LNCaP clone FGC (cell line): ENCODE measurements around the gene VGF.

Experiments
- DNase-seq: peaks from one replicate; pipeline ENCODE4 v3.0.0-alpha.2; 2011; ENCODE audit warnings: low read depth
- H3K4me3 ChIP-seq: 2 replicates; pipeline ENCODE4 v1.5.1; 2011; ENCODE audit warnings: mild to moderate bottlenecking, low read depth, low read length, control low read depth
- TF ChIP-seq, protein P1 (sequence below): IDR thresholded peaks from 2 replicates; pipeline ENCODE4 v1.5.1; 2012; ENCODE audit warnings: mild to moderate bottlenecking; ENCODE audit not compliant: control insufficient read depth, insufficient read depth; ENCODE audit errors: extremely low read depth

VGF gene

DNA sequence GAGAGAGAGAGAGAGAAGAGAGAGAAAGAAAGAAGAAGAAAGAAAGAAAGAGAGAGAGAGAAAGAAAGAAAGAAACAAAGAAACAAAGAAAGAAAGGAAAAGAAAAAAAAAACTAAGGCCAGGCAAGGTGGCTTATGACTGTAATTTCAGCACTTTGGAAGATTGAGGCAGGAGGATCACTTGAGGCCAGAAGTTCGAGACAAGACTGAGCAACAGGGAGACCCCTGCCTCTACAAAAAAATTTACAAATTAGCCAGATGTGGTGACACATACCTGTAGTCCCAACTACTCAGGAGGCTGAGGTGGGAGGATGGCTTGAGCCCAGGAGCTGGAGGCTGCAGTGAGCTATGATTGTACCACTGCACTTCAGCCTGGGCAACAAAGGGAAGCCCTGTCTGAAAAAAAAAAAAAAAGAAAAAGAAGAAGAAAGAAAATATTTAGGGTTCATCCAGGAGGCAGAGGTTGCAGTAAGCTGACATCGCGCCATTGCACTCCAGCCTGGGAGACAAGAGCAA, 35.7 kb downstream of the VGF start:
- no peak overlapping the region for H3K4me3 ChIP-seq
- no peak for DNase-seq
- TF ChIP-seq, protein P1, sequence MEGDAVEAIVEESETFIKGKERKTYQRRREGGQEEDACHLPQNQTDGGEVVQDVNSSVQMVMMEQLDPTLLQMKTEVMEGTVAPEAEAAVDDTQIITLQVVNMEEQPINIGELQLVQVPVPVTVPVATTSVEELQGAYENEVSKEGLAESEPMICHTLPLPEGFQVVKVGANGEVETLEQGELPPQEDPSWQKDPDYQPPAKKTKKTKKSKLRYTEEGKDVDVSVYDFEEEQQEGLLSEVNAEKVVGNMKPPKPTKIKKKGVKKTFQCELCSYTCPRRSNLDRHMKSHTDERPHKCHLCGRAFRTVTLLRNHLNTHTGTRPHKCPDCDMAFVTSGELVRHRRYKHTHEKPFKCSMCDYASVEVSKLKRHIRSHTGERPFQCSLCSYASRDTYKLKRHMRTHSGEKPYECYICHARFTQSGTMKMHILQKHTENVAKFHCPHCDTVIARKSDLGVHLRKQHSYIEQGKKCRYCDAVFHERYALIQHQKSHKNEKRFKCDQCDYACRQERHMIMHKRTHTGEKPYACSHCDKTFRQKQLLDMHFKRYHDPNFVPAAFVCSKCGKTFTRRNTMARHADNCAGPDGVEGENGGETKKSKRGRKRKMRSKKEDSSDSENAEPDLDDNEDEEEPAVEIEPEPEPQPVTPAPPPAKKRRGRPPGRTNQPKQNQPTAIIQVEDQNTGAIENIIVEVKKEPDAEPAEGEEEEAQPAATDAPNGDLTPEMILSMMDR, result no peak

DNA sequence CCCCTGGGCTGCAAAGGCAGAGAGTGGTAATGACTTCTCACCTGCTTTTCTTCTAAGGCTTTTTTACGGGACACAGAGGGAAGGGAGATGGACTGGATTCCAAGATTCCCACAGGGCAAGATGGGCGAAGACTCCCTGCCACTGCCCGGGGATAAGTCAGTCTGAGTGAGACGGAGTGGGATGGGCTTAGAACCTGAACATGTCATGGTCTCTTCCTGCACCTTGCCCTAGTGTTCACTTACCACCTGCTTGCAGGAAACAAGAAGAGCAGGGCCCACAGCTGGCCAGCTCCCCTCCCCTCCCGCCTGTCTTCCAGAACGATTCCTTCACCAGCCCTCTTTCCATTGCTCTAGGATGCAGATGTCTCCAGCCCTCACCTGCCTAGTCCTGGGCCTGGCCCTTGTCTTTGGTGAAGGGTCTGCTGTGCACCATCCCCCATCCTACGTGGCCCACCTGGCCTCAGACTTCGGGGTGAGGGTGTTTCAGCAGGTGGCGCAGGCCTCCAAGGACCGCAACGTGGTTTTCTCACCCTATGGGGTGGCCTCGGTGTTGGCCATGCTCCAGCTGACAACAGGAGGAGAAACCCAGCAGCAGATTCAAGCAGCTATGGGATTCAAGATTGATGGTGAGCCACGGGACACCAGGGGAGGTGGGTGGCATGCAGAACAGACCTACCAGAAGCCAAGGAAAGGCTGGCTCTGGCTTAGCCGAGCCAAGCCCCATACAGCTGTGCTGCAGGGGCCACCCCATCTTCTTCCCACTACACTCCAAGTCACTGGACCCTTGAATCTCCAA, 37.1 kb downstream of the VGF start:
- TF ChIP-seq, protein P1, result no peak
- no peak for DNase-seq
- H3K4me3 ChIP-seq, result no peak overlapping the region

DNA sequence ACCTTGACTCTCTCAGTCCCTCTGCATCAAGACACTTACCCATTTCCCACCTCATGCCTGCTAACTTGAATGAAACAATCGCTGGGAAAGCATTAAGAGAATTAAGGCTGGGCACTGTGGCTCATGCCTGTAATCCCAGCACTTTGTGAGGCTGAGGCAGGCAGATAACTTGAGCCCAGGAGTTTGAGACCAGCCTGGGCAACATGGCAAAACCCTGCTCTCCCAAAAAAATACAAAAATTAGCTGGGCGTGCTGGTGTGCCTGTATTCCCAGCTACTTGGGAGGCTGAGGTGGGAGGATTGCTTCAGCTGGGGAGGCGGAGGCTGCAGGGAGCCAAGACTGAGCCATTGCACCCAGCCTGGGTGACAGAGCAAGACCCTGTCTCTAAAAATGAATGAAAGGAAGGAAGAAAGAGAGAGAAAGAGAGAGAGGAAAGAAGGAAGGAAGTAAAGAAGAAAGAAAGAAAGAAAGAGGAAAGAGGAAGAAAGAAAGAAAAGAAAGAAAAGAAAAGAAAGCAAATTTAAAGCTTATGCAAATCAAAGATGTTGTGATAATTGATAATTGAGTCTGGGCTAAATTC, 37.8 kb downstream of the VGF start:
- no peak overlapping the region for H3K4me3 ChIP-seq
- TF ChIP-seq, protein P1, result no peak
- no peak for DNase-seq

DNA sequence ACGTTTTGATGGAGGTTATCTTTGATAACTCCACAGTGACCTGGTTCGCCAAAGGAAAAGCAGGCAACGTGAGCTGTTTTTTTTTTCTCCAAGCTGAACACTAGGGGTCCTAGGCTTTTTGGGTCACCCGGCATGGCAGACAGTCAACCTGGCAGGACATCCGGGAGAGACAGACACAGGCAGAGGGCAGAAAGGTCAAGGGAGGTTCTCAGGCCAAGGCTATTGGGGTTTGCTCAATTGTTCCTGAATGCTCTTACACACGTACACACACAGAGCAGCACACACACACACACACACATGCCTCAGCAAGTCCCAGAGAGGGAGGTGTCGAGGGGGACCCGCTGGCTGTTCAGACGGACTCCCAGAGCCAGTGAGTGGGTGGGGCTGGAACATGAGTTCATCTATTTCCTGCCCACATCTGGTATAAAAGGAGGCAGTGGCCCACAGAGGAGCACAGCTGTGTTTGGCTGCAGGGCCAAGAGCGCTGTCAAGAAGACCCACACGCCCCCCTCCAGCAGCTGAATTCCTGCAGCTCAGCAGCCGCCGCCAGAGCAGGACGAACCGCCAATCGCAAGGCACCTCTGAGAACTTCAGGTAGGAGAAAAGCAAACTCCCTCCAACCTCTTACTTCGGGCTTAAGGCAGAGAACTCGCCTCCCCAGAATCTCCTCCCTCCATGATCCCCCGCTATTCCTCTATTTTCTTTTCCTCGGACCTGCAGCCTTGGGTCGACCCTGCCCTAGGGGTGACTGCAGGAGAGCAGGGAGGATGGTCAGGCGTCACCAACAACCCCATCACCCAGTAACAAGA, 38.5 kb downstream of the VGF start, which contains the start of gene SERPINE1:
Gene SERPINE1, plus strand, starts transcription at position 454 of the 809 bp plus-strand sequence. CDS start 1,290 bp downstream, outside the sequence.
- DNase-seq, result no peak
- TF ChIP-seq, protein P1, result no peak
- no peak within 1 kb of the TSS for H3K4me3 ChIP-seq

DNA sequence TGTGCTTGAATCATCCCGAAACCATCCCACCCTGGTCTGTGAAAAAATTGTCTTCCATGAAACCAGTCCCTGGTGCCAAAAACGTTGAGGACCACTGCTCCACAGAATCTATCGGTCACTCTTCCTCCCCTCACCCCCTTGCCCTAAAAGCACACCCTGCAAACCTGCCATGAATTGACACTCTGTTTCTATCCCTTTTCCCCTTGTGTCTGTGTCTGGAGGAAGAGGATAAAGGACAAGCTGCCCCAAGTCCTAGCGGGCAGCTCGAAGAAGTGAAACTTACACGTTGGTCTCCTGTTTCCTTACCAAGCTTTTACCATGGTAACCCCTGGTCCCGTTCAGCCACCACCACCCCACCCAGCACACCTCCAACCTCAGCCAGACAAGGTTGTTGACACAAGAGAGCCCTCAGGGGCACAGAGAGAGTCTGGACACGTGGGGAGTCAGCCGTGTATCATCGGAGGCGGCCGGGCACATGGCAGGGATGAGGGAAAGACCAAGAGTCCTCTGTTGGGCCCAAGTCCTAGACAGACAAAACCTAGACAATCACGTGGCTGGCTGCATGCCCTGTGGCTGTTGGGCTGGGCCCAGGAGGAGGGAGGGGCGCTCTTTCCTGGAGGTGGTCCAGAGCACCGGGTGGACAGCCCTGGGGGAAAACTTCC, 39.2 kb downstream of the VGF start:
- H3K4me3 ChIP-seq, result no peak overlapping the region
- TF ChIP-seq, protein P1, result no peak
- no peak for DNase-seq

DNA sequence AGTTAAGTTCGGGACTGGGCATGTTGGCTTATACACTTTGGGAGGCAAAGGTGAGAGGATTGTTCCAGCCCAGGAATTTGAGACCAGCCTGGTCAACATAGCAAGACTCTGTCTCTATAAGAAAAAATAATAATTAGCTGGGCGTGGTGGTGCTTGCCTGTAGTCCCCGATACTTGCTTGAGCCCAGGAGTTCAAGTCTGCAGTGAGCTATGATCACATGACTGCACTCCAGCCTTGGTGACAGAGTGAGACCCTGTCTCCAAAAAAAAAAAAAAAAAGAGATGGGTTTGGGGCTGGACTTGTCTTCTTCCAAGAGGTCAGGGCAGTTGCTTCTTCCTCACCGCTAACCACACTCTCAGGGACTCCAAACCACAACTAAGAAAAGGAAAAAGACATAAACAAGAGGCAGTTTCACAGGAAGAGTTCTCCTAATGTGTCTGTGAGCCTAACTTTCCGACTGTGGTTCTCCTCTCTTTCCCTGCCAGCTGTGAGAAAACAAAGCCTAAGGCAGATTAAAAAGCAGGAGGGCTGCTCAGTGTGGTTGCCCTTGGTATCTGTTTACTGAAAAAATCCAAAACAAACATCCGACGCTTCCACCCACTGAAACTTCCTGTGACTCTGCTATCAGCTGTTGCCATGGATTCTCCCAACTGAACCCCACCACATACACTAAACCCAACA, 40.9 kb downstream of the VGF start:
- H3K4me3 ChIP-seq, result no peak overlapping the region
- no peak for DNase-seq

More for the DNA sequence above, 40.9 kb downstream of the VGF start:
- TF ChIP-seq, protein P1, result no peak
